Eye (tissue), 1 donor: ENCODE results near the gene SNRNP200.

Experiments
- DNase-seq: peaks from one replicate; pipeline ENCODE4 v3.0.0-alpha.2; 2015

Gene SNRNP200

DNA sequence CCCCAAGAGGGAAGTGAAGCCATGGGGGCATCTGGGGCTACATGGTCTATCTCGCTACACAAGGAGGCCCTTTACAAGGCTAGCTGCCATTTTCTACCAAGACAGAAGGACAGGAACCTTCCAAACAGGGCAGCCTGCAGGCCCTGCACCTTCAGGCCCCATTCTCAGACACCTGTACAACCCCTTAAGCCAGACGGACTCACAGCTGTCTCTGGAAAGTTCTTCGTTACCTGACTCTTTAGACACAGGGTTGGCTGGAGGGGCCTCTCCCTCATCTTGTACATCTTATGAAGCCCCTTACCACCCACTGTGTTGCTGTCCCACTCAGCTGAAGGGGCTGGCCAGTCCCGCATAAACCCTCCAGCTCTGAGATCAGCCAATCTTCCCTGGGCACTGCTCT lies 56.7 kb downstream of the SNRNP200 start:
- no peak for DNase-seq

DNA sequence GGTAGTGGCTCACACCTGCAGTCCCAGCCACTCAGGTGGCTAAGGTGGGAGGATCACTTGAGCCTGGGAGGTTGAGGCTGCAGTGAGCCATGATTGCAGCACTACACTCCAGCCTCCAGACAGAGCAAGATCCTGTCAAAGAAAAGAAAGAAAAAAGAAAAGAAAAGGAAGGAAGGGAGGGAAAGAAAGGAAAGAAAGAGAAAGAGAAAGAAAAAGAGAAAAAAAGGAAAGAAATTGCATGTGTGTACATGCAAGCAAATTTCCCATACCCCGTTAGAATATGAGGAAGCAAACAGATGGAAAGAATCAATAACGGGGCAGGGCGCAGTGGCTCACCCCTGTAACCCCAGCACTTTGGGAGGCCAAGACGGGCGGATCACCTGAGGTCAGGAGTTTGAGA lies 57.5 kb downstream of the SNRNP200 start:
- DNase-seq: no peak

DNA sequence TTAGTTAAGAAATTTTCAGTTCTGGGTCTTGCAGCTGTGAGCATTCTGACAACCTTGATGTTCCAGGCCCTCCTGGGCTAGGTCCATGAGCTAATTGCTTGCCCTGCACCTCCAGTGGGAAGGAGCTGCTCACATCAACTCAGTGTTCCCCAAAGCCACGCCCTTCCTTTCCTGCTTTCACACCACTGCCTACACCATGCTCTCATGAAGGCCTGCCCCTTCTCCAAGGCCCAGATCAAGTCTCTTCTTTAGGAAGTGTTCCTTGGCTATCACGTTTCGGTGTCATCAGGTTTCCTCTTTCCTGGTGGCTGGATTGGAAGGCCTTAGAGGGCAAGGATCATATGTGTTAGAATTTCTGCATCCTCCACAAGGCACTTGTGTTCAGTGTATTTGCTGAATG lies 58.3 kb downstream of the SNRNP200 start:
- DNase-seq: no peak

DNA sequence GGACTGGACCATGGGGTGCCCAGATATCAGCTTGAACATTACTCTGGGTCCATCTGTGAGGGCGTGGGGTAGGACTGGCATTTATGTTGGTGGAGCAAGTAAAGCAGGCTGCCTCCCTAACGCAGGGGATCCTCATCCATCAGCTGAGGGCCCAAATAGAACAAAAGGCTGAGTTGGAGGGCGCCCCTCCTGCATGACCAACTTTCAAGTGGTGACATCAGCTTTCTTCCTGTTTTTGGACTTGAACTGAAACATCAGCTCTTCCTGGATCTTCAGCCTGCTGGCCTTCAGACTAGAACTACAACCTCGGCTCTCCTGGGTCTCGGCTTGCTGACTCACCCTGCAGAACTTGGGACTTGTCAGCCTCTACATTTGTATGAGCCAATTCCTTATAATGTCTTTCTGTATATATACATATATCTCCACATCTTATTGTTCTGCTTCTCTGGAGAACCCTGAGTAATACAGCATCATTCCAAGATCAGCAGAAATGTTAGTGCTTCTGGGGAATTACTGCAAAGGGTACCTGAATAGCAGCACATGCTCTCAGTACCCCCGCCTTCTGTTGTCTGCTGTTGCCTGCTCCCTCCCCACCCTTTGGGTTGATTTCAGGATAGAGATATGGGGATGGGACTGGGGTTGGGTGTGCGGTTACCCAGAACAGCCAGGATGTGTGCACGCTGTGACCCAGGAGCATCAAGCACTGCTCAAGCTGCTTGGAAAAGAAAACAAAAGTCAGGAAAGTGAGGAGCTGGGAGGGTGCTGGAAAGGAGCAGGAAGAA lies 59.5 kb downstream of the SNRNP200 start:
- no peak for DNase-seq

DNA sequence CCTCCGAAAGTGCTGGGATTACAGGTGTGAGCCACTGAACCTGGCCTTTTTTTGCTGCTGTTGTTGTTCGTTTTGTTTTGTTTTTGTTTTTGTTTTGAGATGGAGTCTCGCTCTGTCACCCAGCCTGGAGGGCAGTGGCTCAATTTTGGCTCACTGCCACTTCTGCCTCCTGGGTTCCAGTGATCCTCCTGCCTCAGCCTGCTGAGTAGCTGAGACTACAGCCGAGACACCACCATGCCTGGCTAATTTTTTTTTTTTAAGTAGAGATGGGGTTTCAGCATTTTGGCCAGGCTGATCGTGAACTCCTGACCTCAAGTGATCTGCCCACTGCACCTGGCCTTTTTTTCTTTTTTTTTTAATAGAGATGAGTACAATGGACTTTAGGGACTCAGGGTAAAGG lies 61.5 kb downstream of the SNRNP200 start:
- no peak for DNase-seq

DNA sequence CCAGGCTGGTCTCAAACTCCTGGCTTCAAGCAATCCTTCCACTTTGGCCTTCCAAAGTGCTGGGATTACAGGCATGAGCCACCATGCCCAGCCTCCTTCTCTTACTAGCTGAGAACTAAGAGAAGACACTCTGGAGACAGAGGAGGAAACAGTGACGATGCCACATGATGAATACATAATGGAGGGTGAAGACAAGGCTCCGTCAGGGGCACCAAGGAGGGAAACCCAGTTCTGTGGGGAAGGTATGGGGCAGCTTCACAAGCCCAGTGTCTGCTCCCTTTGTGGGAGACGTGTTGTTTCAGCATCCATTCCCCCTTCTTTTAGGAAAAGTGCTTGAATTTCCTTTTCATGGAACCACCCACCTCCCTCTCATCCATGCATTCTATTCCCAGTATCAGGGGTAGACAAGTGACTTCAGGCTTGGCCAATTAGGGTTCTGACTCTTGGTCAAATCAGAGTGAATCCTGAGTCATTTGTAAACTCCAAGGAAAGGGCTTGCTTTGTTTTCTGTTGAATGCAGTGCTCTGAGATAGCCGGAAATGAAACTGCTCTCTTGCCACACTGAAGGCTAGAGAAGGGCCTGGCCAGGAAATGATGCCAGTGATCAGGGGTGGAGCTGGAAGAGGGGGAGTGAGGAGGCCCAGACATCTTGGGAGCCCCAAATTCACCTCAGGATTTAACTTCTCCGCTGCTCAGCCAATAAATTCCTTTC lies 63.3 kb downstream of the SNRNP200 start:
- DNase-seq: no peak

DNA sequence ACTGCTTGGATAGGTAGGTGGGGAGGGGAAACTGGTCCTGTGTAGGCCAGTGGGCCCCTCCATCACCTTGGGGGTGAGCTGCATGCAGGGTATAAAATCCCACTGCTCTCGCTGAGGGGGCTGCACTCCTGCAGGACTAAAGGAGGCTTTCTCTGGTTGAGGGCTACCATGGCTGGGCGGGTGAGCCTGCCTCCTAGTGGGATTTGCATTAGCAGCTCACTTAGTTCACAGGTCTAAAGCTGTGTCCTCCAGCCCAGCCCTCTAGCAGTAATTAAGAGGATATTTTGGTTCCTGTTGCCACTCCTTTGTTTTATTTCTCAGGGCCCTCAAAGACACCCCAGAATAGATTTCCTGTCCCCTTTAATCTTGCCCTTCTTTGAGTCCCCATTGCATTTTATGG lies 64.1 kb downstream of the SNRNP200 start:
- no peak for DNase-seq

DNA sequence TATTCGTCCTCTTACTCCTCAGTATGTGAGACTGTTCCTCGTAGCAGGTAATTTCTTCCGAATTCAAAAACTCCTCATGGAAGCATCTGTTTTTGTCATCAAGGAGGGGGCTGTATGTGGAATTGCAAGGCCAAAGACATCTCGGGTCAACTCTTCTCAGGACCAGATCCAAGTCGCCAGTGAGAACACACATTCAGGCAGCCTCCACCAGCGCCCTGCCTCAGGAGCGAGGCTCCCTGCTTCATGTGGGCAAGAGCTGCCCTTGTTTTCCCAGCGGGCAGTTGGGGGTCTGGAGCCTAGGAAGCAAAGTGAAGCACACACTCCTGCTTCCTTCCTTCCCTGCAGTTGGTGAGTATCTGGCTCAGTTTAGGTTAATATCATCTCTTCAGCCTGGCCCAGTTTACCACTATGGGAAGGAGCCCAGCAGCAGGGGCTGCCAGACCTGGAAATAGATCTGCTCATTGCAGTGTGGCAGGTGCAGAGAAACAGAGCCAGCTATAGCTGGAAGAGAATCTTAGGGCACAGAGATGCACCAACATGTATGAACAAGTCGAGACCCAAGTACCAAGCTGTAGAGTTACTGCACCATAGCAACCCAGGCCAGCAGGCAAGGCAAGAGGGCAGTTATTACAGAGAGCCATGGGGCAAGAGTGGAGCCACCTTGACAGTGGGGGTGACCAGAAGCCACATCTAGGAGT lies 64.9 kb downstream of the SNRNP200 start:
- no peak for DNase-seq

DNA sequence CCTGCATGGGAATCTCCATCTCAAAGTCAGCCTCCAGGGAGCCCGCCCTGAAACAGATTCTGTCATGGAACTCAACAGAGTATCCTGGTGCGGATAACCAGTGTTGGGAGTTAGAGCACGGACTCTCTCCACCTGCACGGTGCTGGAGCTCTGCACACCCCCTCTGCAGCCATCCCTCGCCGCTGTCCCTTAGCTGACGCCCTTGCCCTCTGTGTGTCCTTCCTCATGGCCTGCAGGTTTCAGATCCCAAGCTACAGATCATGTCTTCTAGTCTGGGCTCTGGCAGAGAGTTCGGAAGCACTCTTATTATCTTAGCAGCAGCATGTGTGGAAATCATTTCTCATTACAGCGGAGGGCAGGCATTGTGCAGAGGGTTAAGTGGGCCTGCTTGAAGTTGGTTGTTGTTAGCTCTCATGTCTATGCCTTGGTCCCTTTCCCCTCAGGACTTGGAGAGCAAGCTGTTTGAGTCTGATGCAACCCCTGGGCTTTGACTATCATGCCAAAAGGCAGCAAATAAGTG lies 65.5 kb downstream of the SNRNP200 start:
- DNase-seq: no peak

DNA sequence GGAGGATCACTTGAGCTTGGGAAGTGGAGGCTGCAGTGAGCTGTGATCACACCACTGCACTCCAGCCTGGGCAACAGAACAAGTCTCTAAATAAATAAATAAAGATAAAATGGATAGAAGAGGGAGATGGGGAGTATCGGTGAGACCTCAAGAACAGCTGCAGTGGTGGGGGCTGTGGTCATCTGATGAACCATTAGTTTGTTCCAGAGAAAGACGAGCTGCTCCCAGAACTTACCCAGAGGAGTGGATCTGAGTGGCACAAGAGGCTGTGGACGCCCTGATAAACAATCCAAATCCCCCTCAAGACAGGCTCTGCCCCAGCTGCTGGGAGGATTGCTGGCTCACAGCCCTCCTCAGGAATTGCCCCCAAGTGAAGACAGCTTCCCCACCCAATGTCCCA lies 66.3 kb downstream of the SNRNP200 start:
- no peak for DNase-seq

DNA sequence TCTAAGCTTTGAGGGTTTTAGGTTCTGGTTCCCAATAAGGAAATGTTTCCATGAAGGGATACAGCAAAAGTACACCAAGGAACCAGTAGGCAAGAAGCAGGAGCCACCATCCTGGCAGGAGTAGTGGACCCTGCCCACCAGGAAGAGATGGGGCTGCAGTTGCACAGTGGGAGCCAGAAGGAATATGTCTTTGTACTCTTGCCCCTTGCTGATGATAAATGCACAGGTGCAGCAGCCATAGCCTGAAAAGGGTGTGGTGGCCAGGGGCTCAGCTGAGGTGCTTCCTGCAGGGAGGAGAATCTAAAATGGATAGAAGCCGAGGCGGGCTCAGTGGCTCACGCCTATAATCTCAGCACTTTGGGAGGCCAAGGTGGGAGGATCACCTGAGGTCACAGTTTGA lies 67.1 kb downstream of the SNRNP200 start:
- no peak for DNase-seq

DNA sequence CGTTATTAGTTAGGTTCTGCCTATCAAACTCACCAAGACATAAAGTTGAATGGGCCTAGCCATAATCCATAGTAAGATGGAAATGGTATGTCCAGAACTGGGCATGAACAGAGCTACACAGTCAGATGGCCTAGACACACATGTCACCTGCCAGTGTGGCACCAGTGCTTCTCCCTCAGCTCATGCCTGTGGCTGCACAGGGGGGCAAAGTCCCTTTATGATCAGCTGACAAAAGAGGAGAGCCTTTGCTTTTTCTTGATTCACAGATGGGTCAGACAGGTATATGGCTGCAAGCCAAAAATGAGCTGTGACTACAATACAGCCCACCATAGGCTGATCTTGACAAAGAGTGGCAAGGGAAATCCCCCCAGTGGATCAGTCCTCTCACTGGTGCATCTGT lies 68.5 kb downstream of the SNRNP200 start:
- no peak for DNase-seq

DNA sequence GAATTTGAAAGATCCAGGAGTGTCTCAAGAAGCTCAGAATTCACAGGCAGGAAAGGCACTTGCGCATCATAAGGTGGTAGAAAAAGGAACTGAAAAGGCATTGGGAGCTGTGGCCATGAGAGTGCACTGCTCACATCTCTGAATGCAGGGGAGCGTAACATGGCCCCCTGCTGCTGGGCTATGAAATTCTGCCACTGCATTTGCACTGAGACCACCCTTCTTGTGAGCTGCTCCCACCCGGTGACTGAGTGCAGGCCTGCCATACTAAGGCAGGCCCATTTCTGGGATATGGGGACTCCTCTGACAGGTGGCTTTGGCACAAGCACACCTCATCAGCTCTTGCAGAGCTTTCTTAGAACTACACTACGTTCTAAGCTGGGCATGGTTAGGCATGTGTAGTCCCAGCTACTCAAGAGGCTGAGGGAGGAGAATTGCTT lies 71.4 kb downstream of the SNRNP200 start:
- peak; percentile 25 for DNase-seq

DNA sequence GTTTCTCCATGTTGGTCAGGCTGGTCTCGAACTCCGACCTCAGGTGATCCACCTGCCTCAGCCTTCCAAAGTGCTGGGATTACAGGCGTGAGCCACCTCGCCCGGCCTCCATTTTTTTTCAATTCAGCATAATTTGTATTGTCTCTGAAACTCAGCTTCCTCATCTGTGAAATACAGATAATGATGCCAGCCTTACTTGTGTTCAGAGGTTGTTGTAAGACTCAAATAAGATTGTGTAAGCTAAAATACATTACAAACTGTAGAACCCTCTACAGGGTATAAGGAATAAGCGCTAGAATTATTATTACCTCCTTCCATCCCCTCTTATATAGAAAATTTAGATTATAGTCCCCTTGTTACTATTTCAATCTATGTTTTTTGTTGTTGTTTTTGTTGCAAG lies 71.9 kb downstream of the SNRNP200 start:
- no peak for DNase-seq

DNA sequence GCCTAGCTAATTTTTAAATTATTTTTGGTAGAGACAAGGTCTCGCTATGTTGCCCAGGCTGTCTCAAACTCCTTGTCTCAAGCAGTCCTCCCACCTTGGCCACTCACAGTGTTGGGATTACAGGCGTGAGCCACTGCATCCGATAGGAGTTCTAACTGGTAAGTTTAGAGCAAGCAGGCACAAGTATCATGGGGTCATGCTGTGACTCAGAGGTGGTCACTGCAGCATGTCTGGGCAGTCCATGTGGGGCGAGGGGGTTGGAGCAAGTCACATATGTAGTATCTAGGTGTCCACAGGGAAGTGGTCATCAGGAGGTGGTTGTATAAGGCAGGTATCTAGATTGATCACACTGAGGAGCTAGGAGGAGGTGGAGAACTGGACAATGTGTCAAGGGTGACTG lies 74.0 kb downstream of the SNRNP200 start:
- DNase-seq: no peak

DNA sequence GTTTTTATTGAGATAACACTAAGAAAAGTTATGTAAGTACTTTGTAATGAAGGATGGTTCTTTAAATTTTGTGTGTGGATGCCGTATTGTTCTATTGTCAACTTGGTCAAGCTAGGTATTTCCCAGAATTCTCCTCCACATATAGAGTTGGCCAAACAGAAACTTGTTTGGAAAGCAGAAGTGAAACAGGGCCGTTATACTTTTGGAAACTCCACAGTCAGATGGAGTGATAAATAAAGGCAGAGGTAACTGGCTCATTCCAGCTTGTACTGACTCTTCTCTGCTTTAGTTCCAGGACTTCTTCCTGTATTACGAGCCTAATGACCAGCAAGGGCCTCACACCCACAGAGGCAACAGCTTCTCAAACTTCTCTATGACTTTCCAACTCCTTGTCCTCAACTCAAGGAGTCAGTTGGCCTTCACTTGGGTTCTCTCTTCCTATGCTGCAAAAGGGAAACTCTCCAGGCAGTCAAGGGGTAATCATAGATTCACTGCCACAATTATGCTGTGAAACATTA lies 80.3 kb downstream of the SNRNP200 start:
- DNase-seq: no peak
